ENCODE data around the gene TM9SF1.
A peak's percentile ranks its signal among the peaks of the same experiment; 100 is the strongest.

Gene TM9SF1, protein sequence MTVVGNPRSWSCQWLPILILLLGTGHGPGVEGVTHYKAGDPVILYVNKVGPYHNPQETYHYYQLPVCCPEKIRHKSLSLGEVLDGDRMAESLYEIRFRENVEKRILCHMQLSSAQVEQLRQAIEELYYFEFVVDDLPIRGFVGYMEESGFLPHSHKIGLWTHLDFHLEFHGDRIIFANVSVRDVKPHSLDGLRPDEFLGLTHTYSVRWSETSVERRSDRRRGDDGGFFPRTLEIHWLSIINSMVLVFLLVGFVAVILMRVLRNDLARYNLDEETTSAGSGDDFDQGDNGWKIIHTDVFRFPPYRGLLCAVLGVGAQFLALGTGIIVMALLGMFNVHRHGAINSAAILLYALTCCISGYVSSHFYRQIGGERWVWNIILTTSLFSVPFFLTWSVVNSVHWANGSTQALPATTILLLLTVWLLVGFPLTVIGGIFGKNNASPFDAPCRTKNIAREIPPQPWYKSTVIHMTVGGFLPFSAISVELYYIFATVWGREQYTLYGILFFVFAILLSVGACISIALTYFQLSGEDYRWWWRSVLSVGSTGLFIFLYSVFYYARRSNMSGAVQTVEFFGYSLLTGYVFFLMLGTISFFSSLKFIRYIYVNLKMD

DNA sequence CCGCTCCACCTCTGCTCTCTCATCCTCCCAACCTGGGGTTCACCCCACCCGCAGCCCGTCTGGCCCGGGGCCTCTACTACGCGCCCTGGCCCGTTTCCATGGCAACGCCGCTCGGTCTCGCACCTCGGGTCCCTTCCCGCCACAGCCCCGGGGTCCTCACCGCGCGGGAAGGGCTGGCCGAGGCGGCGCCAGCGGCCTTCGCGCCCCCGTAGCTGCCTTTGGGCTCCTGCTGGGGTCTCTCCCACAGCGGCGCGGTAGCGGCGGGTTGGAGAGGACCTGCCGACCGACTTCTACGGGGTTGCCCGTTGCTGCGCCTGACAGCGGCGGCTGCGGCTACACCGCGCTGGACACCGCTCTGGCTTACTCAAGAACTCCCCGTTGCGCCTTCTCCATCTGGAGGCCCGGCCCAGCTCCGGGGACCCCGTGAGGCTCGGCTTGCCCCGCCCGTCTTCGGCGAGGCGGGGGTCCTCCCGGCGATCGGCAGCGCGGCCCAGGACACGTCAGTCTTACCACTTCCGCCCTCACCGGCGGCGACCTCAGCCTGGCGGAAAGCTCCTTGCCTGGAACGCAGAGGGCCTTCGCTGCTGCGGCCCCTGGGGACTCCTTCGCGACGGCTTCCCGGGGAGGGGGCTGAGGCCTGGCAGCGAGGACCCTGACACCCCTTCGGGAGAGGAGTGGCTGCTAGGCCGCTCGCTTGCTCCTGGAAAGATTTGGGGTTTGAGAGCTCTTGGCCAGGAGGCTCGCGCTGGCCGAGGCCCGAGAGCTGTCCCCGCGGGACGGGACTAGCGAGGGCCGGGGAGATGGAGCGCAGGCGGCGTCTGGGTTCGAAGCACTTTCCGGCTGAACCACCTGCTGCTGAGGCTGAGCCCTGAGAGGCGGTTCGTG lies at the start of gene TM9SF1:
Gene TM9SF1 (minus strand): TSS at position 256 of the 885 bp plus-strand sequence. CDS start 422 bp downstream, outside the sequence.
- DNase-seq (ENCODE audit: low read depth) = peak; percentile 68
- peak within 1 kb of the TSS; percentile 89 for H3K4me3 ChIP-seq (ENCODE audit: low read depth, low read length)

DNA sequence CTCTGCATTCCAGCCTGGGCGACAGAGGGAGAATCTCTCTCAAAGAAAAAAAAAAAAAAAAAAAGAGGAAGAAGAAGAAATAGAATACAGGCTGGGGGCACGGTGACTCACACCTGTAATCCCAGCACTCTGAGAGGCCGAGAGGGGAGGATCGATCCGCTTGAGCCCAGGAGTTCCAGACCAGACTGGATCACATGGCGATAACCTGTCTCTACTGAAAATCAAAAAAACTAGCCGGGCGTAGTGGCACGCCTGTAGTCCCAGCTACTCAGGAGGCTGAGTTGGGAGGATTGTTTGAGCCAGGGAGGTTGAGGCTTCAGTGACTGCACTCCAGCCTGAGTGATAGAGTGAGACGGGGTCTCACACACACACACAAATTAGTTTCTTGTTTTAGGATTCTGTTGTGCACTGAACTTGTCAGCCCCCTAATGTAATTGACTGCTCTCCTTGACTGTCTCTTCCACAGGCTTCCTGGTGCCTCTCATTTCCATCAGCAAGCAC lies 48.1 kb upstream of the TM9SF1 start:
- DNase-seq (ENCODE audit: low read depth) = no peak
- peak overlapping the region; percentile 90 for H3K4me3 ChIP-seq (ENCODE audit: low read depth, low read length)

DNA sequence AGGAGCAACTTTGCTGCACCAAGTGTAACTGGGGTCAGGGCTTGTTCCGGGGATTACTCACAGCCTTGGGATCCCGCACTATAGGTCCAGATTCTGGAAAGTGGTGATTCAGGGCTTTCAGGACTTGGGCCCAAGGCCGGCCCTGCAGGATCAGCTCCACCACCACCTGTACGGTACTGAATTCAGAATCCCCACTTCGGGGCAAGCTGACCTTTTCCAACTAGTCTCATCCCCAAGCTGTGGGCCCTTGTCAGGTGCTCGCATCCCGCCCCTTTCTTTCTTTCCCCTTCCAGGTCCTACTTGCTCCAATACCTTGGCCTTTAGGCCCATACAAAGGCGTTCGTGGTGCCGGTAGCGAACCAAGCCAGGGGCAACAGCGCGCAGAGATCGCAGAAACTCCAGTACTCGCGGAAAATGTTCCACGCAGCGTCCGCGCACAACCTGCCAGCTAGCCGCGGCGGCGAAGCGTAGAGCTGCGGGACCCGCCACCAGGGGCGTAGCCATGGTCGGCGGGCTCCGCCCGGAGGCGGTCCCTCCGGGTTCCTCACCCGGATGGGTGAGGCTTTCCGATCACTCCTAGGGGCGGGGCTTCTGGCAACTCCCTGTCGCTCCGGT lies 46.7 kb upstream of the TM9SF1 start:
- peak; percentile 68 for DNase-seq (ENCODE audit: low read depth)
- H3K4me3 ChIP-seq (ENCODE audit: low read depth, low read length) = peak overlapping the region; percentile 90

DNA sequence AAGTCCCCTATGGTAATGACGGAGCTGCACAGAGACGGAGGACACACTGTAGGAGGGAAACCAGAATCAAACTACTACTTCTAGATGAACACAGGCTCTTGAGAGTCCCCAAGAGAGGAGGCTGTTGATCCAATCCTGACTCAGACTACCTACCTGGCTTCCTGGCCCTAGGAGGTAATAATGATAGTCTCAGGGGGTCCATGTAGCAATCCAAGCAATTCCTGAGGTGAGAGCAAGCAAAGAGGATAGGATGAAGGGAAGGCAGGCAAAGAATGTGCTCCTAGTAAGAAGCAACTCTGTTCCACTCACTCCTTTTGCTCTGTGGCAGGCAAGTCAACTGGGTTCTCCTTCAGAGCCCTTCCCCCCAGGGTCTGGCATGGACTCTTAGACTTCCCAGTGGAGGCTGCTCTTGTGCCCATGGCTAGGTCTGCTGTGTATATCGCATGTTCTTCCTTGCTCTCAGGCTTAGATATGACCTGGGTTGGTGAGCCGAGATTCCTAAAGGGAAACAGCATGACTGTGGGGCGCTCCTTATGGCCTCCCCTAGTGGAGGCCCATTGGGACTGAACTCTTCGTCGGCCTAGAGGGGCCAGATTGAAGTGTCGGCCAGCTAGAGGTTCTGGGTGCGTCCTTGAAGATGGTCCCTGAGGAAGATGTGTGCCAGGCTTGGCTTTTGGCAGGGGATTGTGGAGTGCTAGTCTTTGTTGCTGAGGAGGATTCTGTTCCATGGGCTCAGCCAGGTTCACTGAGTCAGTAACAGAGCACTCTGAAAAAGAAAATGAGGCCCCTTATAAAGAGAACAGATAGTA lies 45.1 kb upstream of the TM9SF1 start:
- H3K4me3 ChIP-seq (ENCODE audit: low read depth, low read length) = no peak overlapping the region
- DNase-seq (ENCODE audit: low read depth) = no peak

DNA sequence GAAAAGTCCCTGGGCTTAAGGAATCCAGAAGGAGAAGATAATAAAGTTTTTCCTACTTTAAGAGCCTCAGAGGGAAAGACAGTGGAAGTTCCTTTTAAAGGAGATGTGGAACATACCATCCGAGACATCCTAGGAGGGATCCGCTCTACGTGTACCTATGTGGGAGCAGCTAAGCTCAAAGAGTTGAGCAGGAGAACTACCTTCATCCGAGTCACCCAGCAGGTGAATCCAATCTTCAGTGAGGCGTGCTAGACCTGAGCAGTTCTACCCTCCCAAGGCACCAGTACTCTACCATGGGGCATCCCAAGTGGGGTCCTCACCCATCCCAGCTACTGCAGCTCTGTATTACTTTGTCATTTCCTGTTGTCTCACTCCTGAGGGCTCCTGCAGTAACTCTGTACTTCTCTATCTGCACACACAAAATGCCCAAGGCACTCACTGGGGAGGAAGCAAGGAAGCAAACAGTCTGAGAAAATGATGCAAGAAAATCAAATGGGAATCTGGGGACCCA lies 43.3 kb upstream of the TM9SF1 start:
- no peak overlapping the region for H3K4me3 ChIP-seq (ENCODE audit: low read depth, low read length)
- no peak for DNase-seq (ENCODE audit: low read depth)

DNA sequence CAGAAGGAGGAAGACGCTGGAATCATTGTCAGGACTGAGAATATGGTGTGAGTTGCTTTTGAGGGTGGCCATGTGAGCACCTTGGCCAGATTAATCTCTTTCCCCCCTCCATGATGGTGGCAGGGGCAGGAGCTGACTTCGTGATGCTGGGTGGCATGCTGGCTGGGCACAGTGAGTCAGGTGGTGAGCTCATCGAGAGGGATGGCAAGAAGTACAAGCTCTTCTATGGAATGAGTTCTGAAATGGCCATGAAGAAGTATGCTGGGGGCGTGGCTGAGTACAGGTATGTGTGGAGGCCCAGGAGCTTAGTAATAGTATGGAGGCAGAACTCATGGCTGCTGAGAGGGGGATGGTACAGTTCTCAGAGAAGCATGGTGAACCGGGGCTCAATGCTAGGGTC lies 42.9 kb upstream of the TM9SF1 start:
- no peak for DNase-seq (ENCODE audit: low read depth)
- H3K4me3 ChIP-seq (ENCODE audit: low read depth, low read length) = no peak overlapping the region

DNA sequence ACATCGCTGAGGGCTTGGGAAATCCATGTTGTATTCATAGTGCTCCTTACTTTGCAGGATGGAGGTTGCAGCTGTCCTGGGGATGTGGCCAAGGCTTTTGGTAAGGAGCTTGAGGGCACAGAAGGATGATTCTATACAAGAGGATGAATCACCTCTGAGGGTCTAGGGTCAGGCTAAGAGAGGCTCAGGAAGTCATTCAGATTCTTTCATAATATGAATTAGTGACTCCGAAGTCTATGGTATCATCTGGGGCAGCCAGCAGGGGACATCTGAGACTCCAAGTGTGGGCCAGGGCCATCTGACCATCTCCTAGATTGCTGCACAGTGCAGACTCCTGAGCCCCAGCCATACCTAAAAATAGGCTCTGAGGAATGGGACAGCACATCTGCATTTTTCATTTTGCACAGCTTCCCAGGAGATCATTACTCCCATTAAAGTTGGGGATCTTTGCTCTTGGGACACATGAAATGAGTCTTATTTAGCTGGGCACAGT lies 42.3 kb upstream of the TM9SF1 start:
- no peak for DNase-seq (ENCODE audit: low read depth)
- H3K4me3 ChIP-seq (ENCODE audit: low read depth, low read length) = no peak overlapping the region

DNA sequence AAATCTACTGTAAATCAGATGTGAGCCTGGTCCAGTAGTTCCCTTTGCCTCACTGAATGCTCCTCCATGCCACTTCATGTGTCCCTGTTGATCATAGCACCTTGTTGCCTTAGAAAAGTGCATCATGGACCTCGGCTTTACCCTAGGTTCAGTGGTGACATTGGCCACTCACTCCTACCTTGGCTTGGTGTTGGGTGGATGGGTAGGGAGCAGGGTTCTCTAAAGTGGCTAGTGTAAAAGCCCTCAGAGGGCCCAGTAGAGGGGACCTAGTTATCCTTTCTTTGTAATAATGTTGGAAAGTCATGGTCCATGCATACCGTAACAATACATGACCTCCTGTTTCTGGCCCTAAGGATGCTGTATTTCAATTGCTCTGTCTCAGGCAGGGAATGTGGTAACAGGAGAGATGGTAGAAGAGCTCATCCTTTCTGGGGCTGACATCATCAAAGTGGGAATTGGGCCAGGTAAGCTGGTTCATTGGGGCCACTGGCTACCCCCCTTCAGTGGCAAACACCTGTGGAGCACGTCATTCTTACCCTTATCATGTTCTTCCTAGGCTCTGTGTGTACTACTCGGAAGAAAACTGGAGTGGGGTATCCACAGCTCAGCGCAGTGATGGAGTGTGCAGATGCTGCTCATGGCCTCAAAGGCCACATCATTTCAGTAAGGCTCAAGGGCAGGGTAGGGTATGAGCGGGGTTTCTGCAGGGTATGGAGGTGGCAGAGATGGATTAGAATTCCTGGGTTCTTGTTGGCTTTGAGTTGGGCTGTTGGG lies 41.6 kb upstream of the TM9SF1 start:
- no peak overlapping the region for H3K4me3 ChIP-seq (ENCODE audit: low read depth, low read length)
- DNase-seq (ENCODE audit: low read depth) = no peak

DNA sequence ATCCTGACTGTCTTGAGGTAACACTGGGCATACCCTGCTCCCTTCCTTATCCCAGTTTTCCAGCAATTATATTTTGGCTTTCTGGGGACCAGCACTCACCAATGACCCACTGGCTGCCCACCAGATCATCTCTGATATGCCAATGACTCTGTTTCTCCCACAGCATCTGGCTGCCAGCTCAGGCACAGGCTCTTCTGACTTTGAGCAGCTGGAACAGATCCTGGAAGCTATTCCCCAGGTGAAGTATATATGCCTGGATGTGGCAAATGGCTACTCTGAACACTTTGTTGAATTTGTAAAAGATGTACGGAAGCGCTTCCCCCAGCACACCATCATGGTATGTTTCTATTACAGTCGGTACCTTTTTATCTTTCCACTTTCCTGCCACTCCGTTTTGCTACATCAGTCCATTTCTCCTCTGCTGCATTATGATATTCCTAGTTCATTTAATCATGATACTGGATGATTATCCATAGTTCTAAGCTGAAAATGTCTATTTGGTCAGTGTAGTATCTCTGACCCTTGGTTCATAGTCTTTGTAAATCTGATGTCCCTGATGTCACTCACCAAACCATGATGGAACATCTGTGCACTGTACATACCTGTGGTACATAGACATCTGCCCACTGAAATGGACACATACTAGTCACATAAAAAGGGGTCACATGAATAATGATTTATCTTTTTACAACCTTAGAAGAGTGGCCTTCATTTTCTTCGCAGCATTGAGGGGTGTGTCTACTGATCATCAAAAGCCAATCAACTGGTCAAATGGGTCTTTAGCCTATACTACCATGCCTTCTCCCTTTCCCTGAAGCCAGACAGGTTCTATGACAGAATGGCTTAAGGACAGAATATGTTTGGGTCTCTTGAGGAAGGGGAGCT lies 40.8 kb upstream of the TM9SF1 start:
- no peak for DNase-seq (ENCODE audit: low read depth)
- no peak overlapping the region for H3K4me3 ChIP-seq (ENCODE audit: low read depth, low read length)

DNA sequence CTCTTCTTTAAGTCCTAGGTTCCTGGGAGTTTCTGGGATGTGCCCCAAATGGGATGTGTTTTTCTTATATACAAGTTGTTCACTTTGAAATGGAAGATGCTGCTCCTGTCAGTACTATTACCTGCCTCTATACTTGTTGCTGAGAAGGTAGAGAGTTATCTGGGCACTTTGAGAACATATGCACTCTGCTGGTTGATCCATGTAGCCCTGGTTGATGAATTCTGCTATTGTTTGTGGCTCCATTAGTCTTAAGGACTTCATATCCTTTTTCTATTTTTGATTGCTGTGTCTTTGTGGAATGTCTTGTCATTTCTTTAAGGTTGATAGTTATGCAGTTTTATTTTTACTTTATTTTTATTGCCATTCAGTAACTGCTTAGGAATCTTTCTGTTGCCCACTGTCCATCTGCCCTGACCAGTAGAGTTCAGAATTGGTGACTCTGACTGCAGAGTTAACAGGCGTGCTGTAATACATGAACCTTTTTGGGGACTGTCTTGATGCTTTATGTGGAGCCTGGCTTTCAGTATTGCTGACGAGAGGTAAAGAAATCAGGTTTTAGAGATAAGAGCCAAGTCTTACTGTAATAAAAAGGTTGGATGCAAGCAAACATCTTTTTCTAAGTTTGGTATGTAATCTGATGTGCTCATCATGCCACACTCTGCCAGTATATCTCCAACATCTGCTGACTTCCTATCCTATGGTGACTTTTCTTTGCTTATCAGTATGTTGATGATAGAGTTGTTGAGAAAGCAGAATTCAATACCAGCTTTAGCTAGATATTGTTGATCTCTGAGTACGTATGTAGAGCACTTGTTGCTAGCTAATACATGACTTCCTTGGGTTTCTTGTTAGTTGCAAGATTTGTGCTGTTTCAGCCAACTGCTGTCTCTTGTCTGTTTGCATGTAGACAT lies 39.1 kb upstream of the TM9SF1 start:
- no peak overlapping the region for H3K4me3 ChIP-seq (ENCODE audit: low read depth, low read length)
- DNase-seq (ENCODE audit: low read depth) = no peak

DNA sequence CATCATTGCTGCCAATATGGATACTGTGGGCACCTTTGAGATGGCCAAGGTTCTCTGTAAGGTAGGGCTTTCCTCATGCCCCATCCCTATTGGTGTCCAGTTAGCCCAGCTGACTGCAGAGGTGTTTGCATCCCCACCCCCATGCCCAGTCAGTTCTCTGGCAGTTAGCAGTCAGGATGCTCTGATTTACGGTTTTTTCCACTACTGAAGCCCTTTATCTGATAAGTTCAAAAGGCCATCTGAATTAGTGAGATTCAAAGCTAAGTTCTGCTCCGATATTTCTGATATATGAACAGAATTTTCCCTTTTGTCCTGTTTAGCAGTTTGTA lies 38.3 kb upstream of the TM9SF1 start:
- peak overlapping the region; percentile 90 for H3K4me3 ChIP-seq (ENCODE audit: low read depth, low read length)
- DNase-seq (ENCODE audit: low read depth) = no peak

DNA sequence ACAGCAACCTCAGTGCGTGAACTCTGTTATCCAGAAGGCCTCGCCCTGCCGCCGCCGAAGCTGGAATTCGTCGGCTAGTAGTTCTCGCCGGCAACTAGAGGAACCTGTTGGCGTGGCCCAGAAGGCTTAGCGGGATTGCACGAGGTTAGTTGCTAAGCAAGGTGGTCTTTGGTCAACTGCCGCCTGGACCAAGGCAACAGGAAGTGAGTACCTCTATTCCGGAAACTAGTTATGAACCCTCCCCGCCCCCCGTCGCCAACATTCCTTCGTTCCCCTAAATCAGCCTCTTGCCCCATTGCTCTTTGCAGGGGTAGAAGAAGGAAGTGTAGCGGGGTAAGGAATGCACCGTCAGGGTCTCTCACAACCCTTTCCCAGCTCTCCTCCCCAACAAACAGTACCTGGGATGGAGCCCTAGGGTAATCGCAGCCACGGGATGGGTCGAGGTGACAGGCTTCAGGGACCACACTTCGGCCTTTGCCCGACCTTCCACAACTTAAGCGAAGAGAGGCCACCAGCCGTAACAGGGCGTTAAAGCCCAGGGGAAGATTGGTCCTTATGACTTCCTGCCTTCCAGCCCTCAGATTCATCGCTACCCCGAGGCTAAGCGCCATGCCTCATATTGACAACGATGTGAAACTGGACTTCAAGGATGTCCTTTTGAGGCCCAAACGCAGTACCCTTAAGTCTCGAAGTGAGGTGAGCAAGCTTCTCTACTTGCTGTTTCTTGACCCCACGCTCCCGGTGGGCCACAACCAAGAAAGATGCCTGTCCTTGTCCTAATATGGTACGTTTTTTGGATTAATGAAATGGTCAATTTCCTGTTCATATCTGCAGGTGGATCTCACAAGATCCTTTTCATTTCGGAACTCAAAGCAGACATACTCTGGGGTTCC lies 37.6 kb upstream of the TM9SF1 start, which contains the start of gene GMPR2:
Gene GMPR2 (plus strand): TSS at position 285 of the 893 bp plus-strand sequence. CDS start 325 bp downstream, at position 610.
- no peak for DNase-seq (ENCODE audit: low read depth)
- peak within 1 kb of the TSS; percentile 90 for H3K4me3 ChIP-seq (ENCODE audit: low read depth, low read length)

DNA sequence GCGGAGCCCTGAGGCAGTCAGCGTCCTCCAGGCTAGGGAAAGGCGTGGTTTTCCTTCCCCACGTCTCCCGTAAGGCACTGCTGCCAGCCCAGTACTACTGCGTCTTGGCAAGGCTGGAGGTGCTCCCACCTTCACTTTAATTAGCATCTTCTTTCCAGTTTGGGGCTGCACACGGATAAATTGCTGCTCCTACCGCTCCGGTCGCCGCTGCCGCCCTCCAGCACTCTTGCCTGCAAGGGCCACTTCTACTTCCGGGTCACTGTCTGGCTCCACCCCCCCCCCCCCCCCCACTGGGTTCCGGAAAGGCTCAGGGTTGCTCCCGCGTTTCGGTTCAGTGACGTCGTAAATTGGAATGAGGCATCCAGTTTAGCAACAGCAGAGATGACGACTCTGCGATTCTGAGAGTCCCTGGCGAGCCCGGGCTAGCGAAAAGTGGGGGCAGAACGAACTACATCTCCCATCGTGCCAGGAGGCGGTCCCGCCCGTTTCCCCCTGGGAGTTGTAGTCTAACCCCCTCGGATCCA lies 36.9 kb upstream of the TM9SF1 start, which contains the start of gene NEDD8:
Gene NEDD8 (minus strand): TSS at position 247 of the 524 bp plus-strand sequence. CDS start 100 bp downstream, at position 147.
- peak; percentile 92 for DNase-seq (ENCODE audit: low read depth)
- peak within 1 kb of the TSS; percentile 90 for H3K4me3 ChIP-seq (ENCODE audit: low read depth, low read length)

Data from skeletal muscle cell (primary cell).